PC-3 (cell line): Measurements from ENCODE around the gene PRKAR1B. TPM values are rescaled to one million over a fixed set of nuclear protein-coding genes. Genes with fewer than 3 reads are reported as not detected.

ENCODE experiments used
- ATAC-seq: fragments of 200-7000 bp; cut with Tn5 transposase; 2 replicates; pipeline ENCODE4 v1.9.1; 2020; ENCODE audit warnings: mild to moderate bottlenecking, moderate library complexity
- BruUV-seq: library from RNA; stranded (reverse); fragments of 400-500 nt; replicated peaks from 2 replicates; lab custom pipeline; 2021; lab: Mats Ljungman, UMichigan
- CTCF ChIA-PET: fragments of 300-600 bp; sonication (Branson Sonifier 250); formaldehyde crosslinking; loops from one replicate; lab custom pipeline; 2022; ENCODE audit warnings: antibody characterized with exemption; lab: Charles Lee
- POLR2A ChIA-PET: fragments of 300-600 bp; sonication (Branson Sonifier 250); formaldehyde crosslinking; loops from one replicate; lab custom pipeline; 2022; ENCODE audit warnings: antibody characterized with exemption; ENCODE audit not compliant: unreplicated experiment; lab: Charles Lee
- DNase-seq: peaks from one replicate; pipeline ENCODE4 v3.0.0-alpha.2; 2015
- H2AFZ ChIP-seq: fragments of 300-600 bp; sonication (generic); 2 replicates; pipeline ENCODE4 v1.6.0; 2016; ENCODE audit warnings: antibody characterized with exemption, low read length
- H3F3A ChIP-seq: fragments of 300-600 bp; sonication (generic); one replicate; pipeline ENCODE4 v1.6.0; 2017; ENCODE audit warnings: antibody characterized with exemption, low read length, control low read depth, mild to moderate bottlenecking; ENCODE audit not compliant: unreplicated experiment
- H3K27ac ChIP-seq: fragments of 300-600 bp; sonication (generic); 2 replicates; pipeline ENCODE4 v1.5.1; 2016; ENCODE audit warnings: mild to moderate bottlenecking, low read length
- H3K27me3 ChIP-seq: fragments of 300-600 bp; sonication (generic); 2 replicates; pipeline ENCODE4 v1.6.1; 2016; ENCODE audit warnings: low read length, mixed read lengths
- H3K36me3 ChIP-seq: fragments of 300-600 bp; sonication (generic); 2 replicates; pipeline ENCODE4 v1.6.1; 2016; ENCODE audit warnings: low read depth, mixed run types, low read length, mixed read lengths
- H3K4me1 ChIP-seq: fragments of 300-600 bp; sonication (generic); 2 replicates; pipeline ENCODE4 v1.5.1; 2016; ENCODE audit warnings: low read length; ENCODE audit not compliant: insufficient read depth
- H3K4me2 ChIP-seq: fragments of 300-600 bp; sonication (generic); 2 replicates; pipeline ENCODE4 v1.6.0; 2016; ENCODE audit warnings: low read length
- H3K4me3 ChIP-seq: fragments of 300-600 bp; sonication (generic); 2 replicates; pipeline ENCODE4 v1.5.1; 2016; ENCODE audit warnings: mild to moderate bottlenecking, low read length, mixed read lengths
- H3K79me2 ChIP-seq: fragments of 300-600 bp; sonication (generic); 2 replicates; pipeline ENCODE4 v1.6.1; 2017; ENCODE audit warnings: low read length, mixed read lengths
- H3K9ac ChIP-seq: fragments of 300-600 bp; sonication (generic); 2 replicates; pipeline ENCODE4 v1.6.0; 2016; ENCODE audit warnings: mild to moderate bottlenecking, low read length
- H3K9me2 ChIP-seq: fragments of 300-600 bp; sonication (generic); replicated peaks from 2 replicates; pipeline ENCODE4 v1.6.1; 2016; ENCODE audit warnings: mixed run types, low read length, mixed read lengths
- H3K9me3 ChIP-seq: fragments of 300-600 bp; sonication (generic); 2 replicates; pipeline ENCODE4 v1.6.1; 2016; ENCODE audit warnings: low read length, mixed read lengths
- H4K20me1 ChIP-seq: fragments of 300-600 bp; sonication (generic); 2 replicates; pipeline ENCODE4 v1.6.1; 2016; ENCODE audit warnings: low read length, mixed read lengths
- EZH2 ChIP-seq: fragments of 300-600 bp; sonication (generic); IDR thresholded peaks from one replicate; pipeline ENCODE4 v1.6.1; 2017; ENCODE audit warnings: antibody characterized with exemption, mild to moderate bottlenecking, low read length; ENCODE audit not compliant: unreplicated experiment
- EZH2phosphoT487 ChIP-seq: fragments of 300-600 bp; sonication (generic); IDR thresholded peaks from 2 replicates; pipeline ENCODE4 v1.6.1; 2018; ENCODE audit warnings: mild to moderate bottlenecking, antibody characterized with exemption, low read length, borderline replicate concordance
- intact Hi-C: fragments of 100-400 bp; cut with micrococcal nuclease; formaldehyde crosslinking; loops from 2 replicates; pipeline ENCODE4 v1.9.0; 2023
- total RNA-seq: library from RNA; depleted of rRNA; stranded (reverse); fragments of >200 nt; gene quantifications from 2 replicates; pipeline ENCODE4 v1.2.3, GENCODE V29; 2014
- TF ChIP-seq, protein P1 (sequence below): fragments of 300-600 bp; sonication (generic); conservative IDR thresholded peaks from 2 replicates; pipeline ENCODE4 v1.5.1; 2017; ENCODE audit warnings: antibody characterized with exemption, low read depth, mild to moderate bottlenecking, low read length

Gene PRKAR1B
- total RNA-seq, 1 experiment from 2014 or later = 15.6 TPM

DNA sequence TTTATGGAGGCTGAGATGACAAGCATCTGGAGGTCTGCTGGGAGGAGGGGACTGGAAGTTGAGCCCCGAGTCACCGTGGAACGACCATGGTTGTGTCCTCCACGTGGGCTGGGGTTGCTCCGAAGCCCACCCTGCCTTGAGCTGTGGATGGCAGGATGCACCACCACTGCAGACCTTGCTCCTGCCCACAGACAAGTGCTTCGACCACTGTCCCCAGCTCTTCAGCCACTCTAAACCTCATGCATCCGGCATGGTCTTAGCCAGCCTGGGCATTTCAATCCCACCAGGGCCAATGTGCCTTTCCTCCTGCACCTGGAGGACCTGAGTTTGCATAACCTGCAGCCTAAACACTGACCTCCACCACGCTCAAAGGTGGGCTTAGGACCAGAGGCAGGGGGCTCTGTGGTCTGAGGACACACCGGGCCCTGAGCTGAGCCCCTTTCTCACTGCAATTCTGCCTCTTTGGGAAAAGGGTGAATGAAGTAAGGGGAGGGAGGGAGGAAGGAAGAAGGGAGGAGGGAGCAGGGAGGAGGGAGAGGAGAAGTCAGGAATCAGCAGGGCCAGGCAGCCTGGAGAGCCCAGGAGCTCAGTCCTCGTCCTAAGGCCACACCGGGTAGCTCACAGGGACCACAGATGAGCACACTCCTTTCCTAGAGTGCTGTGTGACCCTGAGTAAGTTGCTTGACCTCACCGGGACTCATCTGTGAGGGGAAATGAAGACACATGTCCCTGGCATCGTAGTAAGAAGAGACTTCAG is 45.4 kb downstream of the PRKAR1B start:
- intact Hi-C loops = no loop called here
- Histone ChIP-seq H3F3A (no peaks in the 10 kb centered on the region), H3K27ac (no peak overlapping the region), H3K36me3 (peaks cover 3% of the 10 kb centered on the region; the same call in 1 of the 2 replicates), H3K79me2 (no peaks in the 10 kb centered on the region), H3K9me2 (no peaks in the 10 kb centered on the region), H3K9ac (no peak overlapping the region), H3K4me1 (no peaks in the 10 kb centered on the region), H2AFZ (no peak overlapping the region), H3K4me2 (no peak overlapping the region), H3K4me3 (no peak overlapping the region), H3K9me3 (peaks cover 3% of the 10 kb centered on the region; the same call in 1 of the 2 replicates), H4K20me1 (no peaks in the 10 kb centered on the region), H3K27me3 (no peaks in the 10 kb centered on the region)
- ChIA-PET POLR2A (no interaction called here), CTCF (no interaction called here)
- ATAC-seq = no peak
- no peak for DNase-seq
- TF ChIP-seq EZH2phosphoT487 (no peak), EZH2 (no peak)
- TF ChIP-seq, protein P1, sequence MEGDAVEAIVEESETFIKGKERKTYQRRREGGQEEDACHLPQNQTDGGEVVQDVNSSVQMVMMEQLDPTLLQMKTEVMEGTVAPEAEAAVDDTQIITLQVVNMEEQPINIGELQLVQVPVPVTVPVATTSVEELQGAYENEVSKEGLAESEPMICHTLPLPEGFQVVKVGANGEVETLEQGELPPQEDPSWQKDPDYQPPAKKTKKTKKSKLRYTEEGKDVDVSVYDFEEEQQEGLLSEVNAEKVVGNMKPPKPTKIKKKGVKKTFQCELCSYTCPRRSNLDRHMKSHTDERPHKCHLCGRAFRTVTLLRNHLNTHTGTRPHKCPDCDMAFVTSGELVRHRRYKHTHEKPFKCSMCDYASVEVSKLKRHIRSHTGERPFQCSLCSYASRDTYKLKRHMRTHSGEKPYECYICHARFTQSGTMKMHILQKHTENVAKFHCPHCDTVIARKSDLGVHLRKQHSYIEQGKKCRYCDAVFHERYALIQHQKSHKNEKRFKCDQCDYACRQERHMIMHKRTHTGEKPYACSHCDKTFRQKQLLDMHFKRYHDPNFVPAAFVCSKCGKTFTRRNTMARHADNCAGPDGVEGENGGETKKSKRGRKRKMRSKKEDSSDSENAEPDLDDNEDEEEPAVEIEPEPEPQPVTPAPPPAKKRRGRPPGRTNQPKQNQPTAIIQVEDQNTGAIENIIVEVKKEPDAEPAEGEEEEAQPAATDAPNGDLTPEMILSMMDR = no peak
- no TSS peak for BruUV-seq

DNA sequence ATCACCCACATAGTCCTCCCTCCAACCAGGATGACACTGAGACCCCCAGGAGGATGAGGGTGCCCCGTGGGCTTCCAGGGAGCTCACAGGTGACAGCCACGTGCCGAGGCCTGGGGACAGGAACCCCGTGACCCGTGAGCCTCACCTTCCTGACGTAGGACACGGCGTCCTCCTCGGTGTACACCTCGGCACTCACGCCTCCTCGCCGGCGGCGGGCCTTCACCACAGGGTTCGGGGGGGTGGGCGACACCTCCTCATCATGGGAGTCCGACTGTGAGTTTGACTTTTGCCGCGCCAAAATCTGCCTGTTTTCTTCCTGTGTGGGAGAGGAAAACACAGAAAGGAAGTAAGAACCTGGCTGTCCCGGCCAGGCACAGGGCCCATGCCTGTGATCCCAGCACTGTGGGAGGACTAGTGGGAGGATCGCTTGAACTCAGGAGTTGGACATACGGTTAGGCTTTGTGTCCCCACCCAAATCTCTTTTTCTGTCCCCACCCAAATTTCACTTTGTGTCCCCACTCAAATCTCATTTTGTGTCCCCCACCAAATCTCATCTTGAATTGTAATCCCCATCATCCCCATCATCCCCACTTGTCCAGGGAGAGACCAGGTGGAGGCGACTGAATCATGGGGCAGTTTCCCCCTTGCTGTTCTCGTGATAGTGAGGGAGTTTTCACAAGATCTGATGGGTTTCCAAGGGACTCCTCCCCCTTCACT is 46.5 kb downstream of the PRKAR1B start:
- Histone ChIP-seq H3K4me3 (no peak overlapping the region), H3K36me3 (peaks cover 2% of the 10 kb centered on the region; the same call in 1 of the 2 replicates), H3K9ac (no peak overlapping the region), H3K9me3 (no peaks in the 10 kb centered on the region), H3K79me2 (no peaks in the 10 kb centered on the region), H2AFZ (no peak overlapping the region), H3K4me2 (no peak overlapping the region), H3F3A (no peaks in the 10 kb centered on the region), H3K9me2 (no peaks in the 10 kb centered on the region), H4K20me1 (no peaks in the 10 kb centered on the region), H3K27ac (no peak overlapping the region), H3K4me1 (no peaks in the 10 kb centered on the region), H3K27me3 (no peaks in the 10 kb centered on the region)
- intact Hi-C loops = no loop called here
- ChIA-PET POLR2A (no interaction called here), CTCF (no interaction called here)
- DNase-seq (no peak), ATAC-seq (no peak)
- TF ChIP-seq EZH2 (no peak), EZH2phosphoT487 (no peak)
- TF ChIP-seq, protein P1 = no peak
- BruUV-seq = no TSS peak
